Panc1 (cell line): ENCODE measurements around the gene HS6ST3. TPM values are rescaled to one million over a fixed set of nuclear protein-coding genes. Genes with fewer than 3 reads are reported as not detected.

ENCODE experiments used
- ATAC-seq: fragments of 200-7000 bp; cut with Tn5 transposase; 2 replicates; pipeline ENCODE4 v1.9.1; 2020; ENCODE audit warnings: mild to moderate bottlenecking, moderate library complexity
- BruUV-seq: library from RNA; stranded (reverse); fragments of 400-500 nt; replicated peaks from 2 replicates; lab custom pipeline; 2021; lab: Mats Ljungman, UMichigan
- CTCF ChIA-PET: fragments of 300-600 bp; sonication (Branson Sonifier 250); formaldehyde crosslinking; loops from one replicate; lab custom pipeline; 2022; ENCODE audit warnings: antibody characterized with exemption; lab: Charles Lee
- POLR2A ChIA-PET: fragments of 300-600 bp; sonication (Branson Sonifier 250); formaldehyde crosslinking; loops from one replicate; lab custom pipeline; 2022; ENCODE audit warnings: antibody characterized with exemption; lab: Charles Lee
- DNase-seq: peaks from one replicate; pipeline ENCODE4 v3.0.0-alpha.2; 2010; ENCODE audit warnings: low read depth, low spot score
- H3K27ac ChIP-seq: 2 replicates; pipeline ENCODE4 v1.5.1; 2011; ENCODE audit warnings: mild to moderate bottlenecking, low read length, inconsistent platforms
- H3K27me3 ChIP-seq: fragments of 200-500 bp; sonication (Bioruptor generic); 2 replicates; pipeline ENCODE4 v1.6.0; 2014; ENCODE audit warnings: low read length, inconsistent platforms; ENCODE audit not compliant: control insufficient read depth, insufficient read depth
- H3K36me3 ChIP-seq: fragments of 200-500 bp; sonication (Bioruptor generic); 2 replicates; pipeline ENCODE4 v1.5.1; 2014; ENCODE audit warnings: inconsistent platforms, mild to moderate bottlenecking, low read length, moderate library complexity; ENCODE audit not compliant: control insufficient read depth, insufficient read depth
- H3K4me1 ChIP-seq: 2 replicates; pipeline ENCODE4 v1.5.1; 2011; ENCODE audit warnings: inconsistent platforms, mild to moderate bottlenecking, low read length, moderate library complexity; ENCODE audit not compliant: control insufficient read depth, insufficient read depth
- H3K4me3 ChIP-seq, 2 experiments: 2 replicates each; pipeline ENCODE4 v1.5.1; 2011 to 2012; ENCODE audit warnings: low read depth in 2 of 2, low read length in 2 of 2, mild to moderate bottlenecking in 2 of 2, inconsistent platforms in 1 of 2, moderate library complexity in 1 of 2
- H3K9me3 ChIP-seq: fragments of 200-500 bp; sonication (Bioruptor generic); 2 replicates; pipeline ENCODE4 v1.5.1; 2014; ENCODE audit warnings: low read depth, mild to moderate bottlenecking, inconsistent platforms, low read length, moderate library complexity; ENCODE audit not compliant: control insufficient read depth, insufficient read depth
- CTCF ChIP-seq: fragments of 450-650 bp; IDR thresholded peaks from 2 replicates; pipeline ENCODE4 v1.5.1; 2017; ENCODE audit warnings: mild to moderate bottlenecking
- POLR2AphosphoS5 ChIP-seq: IDR thresholded peaks from 2 replicates; pipeline ENCODE4 v1.6.1; 2012; ENCODE audit warnings: mild to moderate bottlenecking, low read depth, low read length, moderate library complexity
- SIN3A ChIP-seq: IDR thresholded peaks from 2 replicates; pipeline ENCODE4 v1.6.1; 2012; ENCODE audit warnings: low read depth, mild to moderate bottlenecking, low read length, moderate library complexity, borderline replicate concordance; ENCODE audit not compliant: insufficient read depth
- TCF7L2 ChIP-seq: IDR thresholded peaks from 2 replicates; pipeline ENCODE4 v1.6.1; 2011; ENCODE audit warnings: mild to moderate bottlenecking, low read depth, low read length, inconsistent platforms
- in situ Hi-C: cut with HindIII; loops from 2 replicates; pipeline ENCODE4 v1.10.0; 2016; ENCODE audit warnings: low sequenced_read_pairs, low pct_unique_long_range_greater_than_20kb
- intact Hi-C: fragments of 100-400 bp; cut with micrococcal nuclease; formaldehyde crosslinking; loops from one replicate; pipeline ENCODE4 v1.10.0; 2022; ENCODE audit not compliant: unreplicated experiment
- total RNA-seq: library from RNA; stranded (reverse); gene quantifications from one replicate; pipeline ENCODE4 v1.2.1, GENCODE V29; 2021; ENCODE audit not compliant: unreplicated experiment
- TF ChIP-seq, protein P1 (sequence below), 2 experiments: IDR thresholded peaks; 2 replicates each; pipeline ENCODE4 v1.6.1; 2011 to 2012; ENCODE audit warnings: low read depth in 2 of 2, control low read depth in 1 of 2, low read length in 1 of 2, mild to moderate bottlenecking in 1 of 2, moderate library complexity in 1 of 2; ENCODE audit not compliant: insufficient read depth in 1 of 2

Gene HS6ST3
- total RNA-seq, 1 experiment from 2014 or later: 0.13 TPM

GRCh38 chr13:96426167-96426566, 336.3 kb downstream of the HS6ST3 start:
- ChIA-PET CTCF (no interaction called here), POLR2A (no interaction called here)
- in situ Hi-C loops: no loop called here

DNA sequence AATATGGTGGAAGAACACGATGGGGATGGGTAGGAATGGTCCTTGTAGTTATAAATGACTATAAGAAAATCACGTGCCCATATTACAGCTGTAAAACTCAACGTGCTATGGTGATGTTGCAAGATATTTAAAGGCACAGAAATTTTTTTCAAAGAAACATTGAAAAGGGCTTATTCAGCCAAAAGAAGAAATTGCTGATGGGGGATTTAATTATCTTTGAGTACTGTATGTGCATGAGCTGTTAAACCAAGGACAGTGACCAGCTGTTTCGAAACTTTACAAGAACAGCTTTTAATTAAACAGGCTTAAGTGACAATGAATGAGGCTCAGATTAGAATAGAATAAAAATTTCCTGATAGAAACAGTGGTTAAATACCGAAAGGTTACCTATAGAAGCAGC, 339.0 kb downstream of the HS6ST3 start:
- ChIA-PET CTCF (no interaction called here), POLR2A (no interaction called here)
- in situ Hi-C loops: no loop called here
- Histone ChIP-seq H3K4me3 (no peak overlapping the region), H3K36me3 (no peaks in the 10 kb centered on the region), H3K9me3 (no peaks in the 10 kb centered on the region), H3K4me1 (no peaks in the 10 kb centered on the region), H3K27ac (no peak overlapping the region), H3K27me3 (no peaks in the 10 kb centered on the region)
- intact Hi-C loops: no loop called here
- no TSS peak for BruUV-seq
- no peak for DNase-seq
- TF ChIP-seq CTCF (no peak), TCF7L2 (no peak), POLR2AphosphoS5 (no peak), SIN3A (no peak)
- TF ChIP-seq, protein P1, sequence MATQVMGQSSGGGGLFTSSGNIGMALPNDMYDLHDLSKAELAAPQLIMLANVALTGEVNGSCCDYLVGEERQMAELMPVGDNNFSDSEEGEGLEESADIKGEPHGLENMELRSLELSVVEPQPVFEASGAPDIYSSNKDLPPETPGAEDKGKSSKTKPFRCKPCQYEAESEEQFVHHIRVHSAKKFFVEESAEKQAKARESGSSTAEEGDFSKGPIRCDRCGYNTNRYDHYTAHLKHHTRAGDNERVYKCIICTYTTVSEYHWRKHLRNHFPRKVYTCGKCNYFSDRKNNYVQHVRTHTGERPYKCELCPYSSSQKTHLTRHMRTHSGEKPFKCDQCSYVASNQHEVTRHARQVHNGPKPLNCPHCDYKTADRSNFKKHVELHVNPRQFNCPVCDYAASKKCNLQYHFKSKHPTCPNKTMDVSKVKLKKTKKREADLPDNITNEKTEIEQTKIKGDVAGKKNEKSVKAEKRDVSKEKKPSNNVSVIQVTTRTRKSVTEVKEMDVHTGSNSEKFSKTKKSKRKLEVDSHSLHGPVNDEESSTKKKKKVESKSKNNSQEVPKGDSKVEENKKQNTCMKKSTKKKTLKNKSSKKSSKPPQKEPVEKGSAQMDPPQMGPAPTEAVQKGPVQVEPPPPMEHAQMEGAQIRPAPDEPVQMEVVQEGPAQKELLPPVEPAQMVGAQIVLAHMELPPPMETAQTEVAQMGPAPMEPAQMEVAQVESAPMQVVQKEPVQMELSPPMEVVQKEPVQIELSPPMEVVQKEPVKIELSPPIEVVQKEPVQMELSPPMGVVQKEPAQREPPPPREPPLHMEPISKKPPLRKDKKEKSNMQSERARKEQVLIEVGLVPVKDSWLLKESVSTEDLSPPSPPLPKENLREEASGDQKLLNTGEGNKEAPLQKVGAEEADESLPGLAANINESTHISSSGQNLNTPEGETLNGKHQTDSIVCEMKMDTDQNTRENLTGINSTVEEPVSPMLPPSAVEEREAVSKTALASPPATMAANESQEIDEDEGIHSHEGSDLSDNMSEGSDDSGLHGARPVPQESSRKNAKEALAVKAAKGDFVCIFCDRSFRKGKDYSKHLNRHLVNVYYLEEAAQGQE (IDR thresholded peaks at IDR 0.05; ENCODE audit: insufficient read depth in 1 of 2, low read depth in 2 of 2, low read length in 1 of 2): no peak
- ATAC-seq: no peak

More at GRCh38 chr13:96426167-96426566, 336.3 kb downstream of the HS6ST3 start:
- DNase-seq: no peak
- no TSS peak for BruUV-seq
- TF ChIP-seq, protein P1 (IDR thresholded peaks at IDR 0.05; ENCODE audit: insufficient read depth in 1 of 2, low read depth in 2 of 2, low read length in 1 of 2): no peak
- TF ChIP-seq TCF7L2: no peak
- TF ChIP-seq POLR2AphosphoS5: no peak
- no peak for TF ChIP-seq SIN3A
- TF ChIP-seq CTCF: no peak
- Histone ChIP-seq H3K27me3 (no peaks in the 10 kb centered on the region), H3K9me3 (no peaks in the 10 kb centered on the region), H3K27ac (no peak overlapping the region), H3K36me3 (no peaks in the 10 kb centered on the region), H3K4me1 (no peaks in the 10 kb centered on the region), H3K4me3 (no peak overlapping the region)
- intact Hi-C loops: no loop called here
- no peak for ATAC-seq
